Uterus (tissue), 2 donors: ENCODE results near the gene DNAJC5G.

ENCODE experiments used
- POLR2A ChIP-seq, 2 donors: fragments of 450-650 bp; IDR thresholded peaks; one replicate each; pipeline ENCODE4 v1.6.1; 2016; ENCODE audit warnings: antibody characterized with exemption in 2 of 2, mild to moderate bottlenecking in 1 of 2, moderate library complexity in 1 of 2
- TF ChIP-seq, protein P1 (sequence below), 4 experiments: fragments of 200-600 bp in 2 of 4; fragments of 450-650 bp in 2 of 4; sonication (generic) in 2 of 4; IDR thresholded peaks; one replicate each; pipeline ENCODE4 v1.5.1; 2016 to 2019; ENCODE audit warnings: antibody characterized with exemption in 4 of 4, mild to moderate bottlenecking in 2 of 4, moderate library complexity in 1 of 4

DNA sequence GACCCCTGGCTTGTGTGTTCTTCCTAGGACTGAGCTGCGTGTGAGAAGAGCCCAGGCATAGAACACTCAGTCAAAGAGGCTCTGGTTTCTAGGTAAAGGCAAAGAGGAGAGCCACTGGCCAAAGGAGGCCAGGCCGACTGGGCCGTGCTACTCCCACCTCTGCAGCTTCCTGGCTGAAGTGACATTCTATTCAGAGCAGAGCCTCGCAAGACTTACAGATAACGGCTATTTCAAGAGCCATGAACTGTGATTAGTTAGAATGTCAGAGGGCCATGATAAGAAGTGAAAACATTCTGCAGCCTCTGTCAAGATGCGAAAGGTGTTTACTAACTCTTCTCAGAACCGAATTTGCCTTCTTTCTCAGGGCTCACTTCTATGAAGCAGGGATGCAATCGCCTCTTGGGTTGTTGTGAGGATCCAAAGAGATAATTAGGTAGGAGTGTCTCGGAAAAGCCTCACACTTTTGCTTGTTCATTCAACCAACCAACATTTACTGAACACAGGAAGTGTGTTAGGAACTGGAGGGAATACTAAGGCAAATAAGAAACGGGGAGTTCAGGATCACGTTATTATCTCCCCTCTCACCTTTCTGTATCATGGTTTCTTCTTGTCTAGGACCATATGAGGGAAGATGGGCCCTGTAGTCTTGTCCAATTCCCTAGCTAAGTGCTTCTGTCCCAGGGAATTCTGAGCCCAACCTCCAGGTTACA is 3.4 kb upstream of the DNAJC5G start:
- TF ChIP-seq, protein P1, sequence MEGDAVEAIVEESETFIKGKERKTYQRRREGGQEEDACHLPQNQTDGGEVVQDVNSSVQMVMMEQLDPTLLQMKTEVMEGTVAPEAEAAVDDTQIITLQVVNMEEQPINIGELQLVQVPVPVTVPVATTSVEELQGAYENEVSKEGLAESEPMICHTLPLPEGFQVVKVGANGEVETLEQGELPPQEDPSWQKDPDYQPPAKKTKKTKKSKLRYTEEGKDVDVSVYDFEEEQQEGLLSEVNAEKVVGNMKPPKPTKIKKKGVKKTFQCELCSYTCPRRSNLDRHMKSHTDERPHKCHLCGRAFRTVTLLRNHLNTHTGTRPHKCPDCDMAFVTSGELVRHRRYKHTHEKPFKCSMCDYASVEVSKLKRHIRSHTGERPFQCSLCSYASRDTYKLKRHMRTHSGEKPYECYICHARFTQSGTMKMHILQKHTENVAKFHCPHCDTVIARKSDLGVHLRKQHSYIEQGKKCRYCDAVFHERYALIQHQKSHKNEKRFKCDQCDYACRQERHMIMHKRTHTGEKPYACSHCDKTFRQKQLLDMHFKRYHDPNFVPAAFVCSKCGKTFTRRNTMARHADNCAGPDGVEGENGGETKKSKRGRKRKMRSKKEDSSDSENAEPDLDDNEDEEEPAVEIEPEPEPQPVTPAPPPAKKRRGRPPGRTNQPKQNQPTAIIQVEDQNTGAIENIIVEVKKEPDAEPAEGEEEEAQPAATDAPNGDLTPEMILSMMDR (IDR thresholded peaks at IDR 0.05): no peak
- no peak for TF ChIP-seq POLR2A (IDR thresholded peaks at IDR 0.05)
